Measurements from ENCODE around the gene TNFSF10.

Gene TNFSF10

GRCh38 chr3:172541945-172542488, 18.8 kb upstream of the TNFSF10 start:
- H3K9ac ChIP-seq (ENCODE audit: low read depth, low read length, poor library complexity, severe bottlenecking): no peak overlapping the region
- H3K79me2 ChIP-seq (ENCODE audit: insufficient read depth, low read length): no peaks in the 10 kb centered on the region
- no peaks in the 10 kb centered on the region for H4K20me1 ChIP-seq (ENCODE audit: insufficient read depth, low read length, poor library complexity, severe bottlenecking)
- no peak overlapping the region for H2AFZ ChIP-seq (ENCODE audit: low read length)
- H3K9me2 ChIP-seq (replicated peaks; ENCODE audit: low read depth, low read length): no peaks in the 10 kb centered on the region
- H3K4me2 ChIP-seq (ENCODE audit: low read depth, low read length, poor library complexity, severe bottlenecking): no peak overlapping the region
- H3K27me3 ChIP-seq (ENCODE audit: insufficient read depth, low read length, poor library complexity, severe bottlenecking): no peaks in the 10 kb centered on the region
- peaks cover 5% of the 10 kb centered on the region for H3K4me1 ChIP-seq (ENCODE audit: insufficient read depth, low read length, poor library complexity, severe bottlenecking)
- no peaks in the 10 kb centered on the region for H3F3A ChIP-seq (ENCODE audit: low read depth)
- TF ChIP-seq CTCF (conservative IDR thresholded peaks at IDR 0.05; ENCODE audit: low read length) (no peak), EZH2phosphoT487 (IDR thresholded peaks at IDR 0.05; ENCODE audit: borderline replicate concordance) (no peak)
- H3K36me3 ChIP-seq (ENCODE audit: insufficient read depth, low read length): no peaks in the 10 kb centered on the region
- no peak overlapping the region for H3K4me3 ChIP-seq (ENCODE audit: low read length, poor library complexity, severe bottlenecking)
- no peaks in the 10 kb centered on the region for H3K9me3 ChIP-seq (ENCODE audit: insufficient read depth, low read depth, low read length)

- Histone ChIP-seq H3K27me3 (ENCODE audit: insufficient read depth, low read length, poor library complexity, severe bottlenecking) (no peaks in the 10 kb centered on the region), H3K9me3 (ENCODE audit: insufficient read depth, low read depth, low read length) (no peaks in the 10 kb centered on the region), H3K4me3 (ENCODE audit: low read length, poor library complexity, severe bottlenecking) (no peak overlapping the region), H3K9ac (ENCODE audit: low read depth, low read length, poor library complexity, severe bottlenecking) (no peak overlapping the region), H2AFZ (ENCODE audit: low read length) (no peak overlapping the region), H4K20me1 (ENCODE audit: insufficient read depth, low read length, poor library complexity, severe bottlenecking) (no peaks in the 10 kb centered on the region), H3K36me3 (ENCODE audit: insufficient read depth, low read length) (no peaks in the 10 kb centered on the region), H3K9me2 (replicated peaks; ENCODE audit: low read depth, low read length) (no peaks in the 10 kb centered on the region), H3K4me1 (ENCODE audit: insufficient read depth, low read length, poor library complexity, severe bottlenecking) (peaks cover 10% of the 10 kb centered on the region), H3F3A (ENCODE audit: low read depth) (no peaks in the 10 kb centered on the region), H3K79me2 (ENCODE audit: insufficient read depth, low read length) (no peaks in the 10 kb centered on the region), H3K4me2 (ENCODE audit: low read depth, low read length, poor library complexity, severe bottlenecking) (no peak overlapping the region)
- TF ChIP-seq EZH2phosphoT487 (IDR thresholded peaks at IDR 0.05; ENCODE audit: borderline replicate concordance): no peak
Measured at GRCh38 chr3:172540049-172540448, 16.8 kb upstream of the TNFSF10 start.

GRCh38 chr3:172539273-172539672, 16.0 kb upstream of the TNFSF10 start:
- Histone ChIP-seq H2AFZ (ENCODE audit: low read length) (no peak overlapping the region), H3K79me2 (ENCODE audit: insufficient read depth, low read length) (no peaks in the 10 kb centered on the region), H3K36me3 (ENCODE audit: insufficient read depth, low read length) (no peaks in the 10 kb centered on the region), H3K9me2 (replicated peaks; ENCODE audit: low read depth, low read length) (no peaks in the 10 kb centered on the region), H3K4me1 (ENCODE audit: insufficient read depth, low read length, poor library complexity, severe bottlenecking) (peaks cover 10% of the 10 kb centered on the region), H3K27me3 (ENCODE audit: insufficient read depth, low read length, poor library complexity, severe bottlenecking) (no peaks in the 10 kb centered on the region), H3K9ac (ENCODE audit: low read depth, low read length, poor library complexity, severe bottlenecking) (no peak overlapping the region), H3K9me3 (ENCODE audit: insufficient read depth, low read depth, low read length) (no peaks in the 10 kb centered on the region), H3K4me2 (ENCODE audit: low read depth, low read length, poor library complexity, severe bottlenecking) (no peak overlapping the region), H3K4me3 (ENCODE audit: low read length, poor library complexity, severe bottlenecking) (no peak overlapping the region), H3F3A (ENCODE audit: low read depth) (no peaks in the 10 kb centered on the region), H4K20me1 (ENCODE audit: insufficient read depth, low read length, poor library complexity, severe bottlenecking) (no peaks in the 10 kb centered on the region)
- TF ChIP-seq CTCF (conservative IDR thresholded peaks at IDR 0.05; ENCODE audit: low read length): no peak
- TF ChIP-seq EZH2phosphoT487 (IDR thresholded peaks at IDR 0.05; ENCODE audit: borderline replicate concordance): no peak

Data from Loucy (cell line).